Panc1 (cell line): ENCODE data around the gene NCS1.

ENCODE experiments used
- POLR2AphosphoS5 ChIP-seq: IDR thresholded peaks from 2 replicates; pipeline ENCODE4 v1.6.1; 2012; ENCODE audit warnings: mild to moderate bottlenecking, low read depth, low read length, moderate library complexity
- TF ChIP-seq, protein P1 (sequence below), 2 experiments: IDR thresholded peaks; 2 replicates each; pipeline ENCODE4 v1.6.1; 2011 to 2012; ENCODE audit warnings: low read depth in 2 of 2, control low read depth in 1 of 2, low read length in 1 of 2, mild to moderate bottlenecking in 1 of 2, moderate library complexity in 1 of 2; ENCODE audit not compliant: insufficient read depth in 1 of 2
- TF ChIP-seq, protein P2 (sequence below): fragments of 450-650 bp; IDR thresholded peaks from 2 replicates; pipeline ENCODE4 v1.5.1; 2017; ENCODE audit warnings: mild to moderate bottlenecking

- TF ChIP-seq, protein P1, sequence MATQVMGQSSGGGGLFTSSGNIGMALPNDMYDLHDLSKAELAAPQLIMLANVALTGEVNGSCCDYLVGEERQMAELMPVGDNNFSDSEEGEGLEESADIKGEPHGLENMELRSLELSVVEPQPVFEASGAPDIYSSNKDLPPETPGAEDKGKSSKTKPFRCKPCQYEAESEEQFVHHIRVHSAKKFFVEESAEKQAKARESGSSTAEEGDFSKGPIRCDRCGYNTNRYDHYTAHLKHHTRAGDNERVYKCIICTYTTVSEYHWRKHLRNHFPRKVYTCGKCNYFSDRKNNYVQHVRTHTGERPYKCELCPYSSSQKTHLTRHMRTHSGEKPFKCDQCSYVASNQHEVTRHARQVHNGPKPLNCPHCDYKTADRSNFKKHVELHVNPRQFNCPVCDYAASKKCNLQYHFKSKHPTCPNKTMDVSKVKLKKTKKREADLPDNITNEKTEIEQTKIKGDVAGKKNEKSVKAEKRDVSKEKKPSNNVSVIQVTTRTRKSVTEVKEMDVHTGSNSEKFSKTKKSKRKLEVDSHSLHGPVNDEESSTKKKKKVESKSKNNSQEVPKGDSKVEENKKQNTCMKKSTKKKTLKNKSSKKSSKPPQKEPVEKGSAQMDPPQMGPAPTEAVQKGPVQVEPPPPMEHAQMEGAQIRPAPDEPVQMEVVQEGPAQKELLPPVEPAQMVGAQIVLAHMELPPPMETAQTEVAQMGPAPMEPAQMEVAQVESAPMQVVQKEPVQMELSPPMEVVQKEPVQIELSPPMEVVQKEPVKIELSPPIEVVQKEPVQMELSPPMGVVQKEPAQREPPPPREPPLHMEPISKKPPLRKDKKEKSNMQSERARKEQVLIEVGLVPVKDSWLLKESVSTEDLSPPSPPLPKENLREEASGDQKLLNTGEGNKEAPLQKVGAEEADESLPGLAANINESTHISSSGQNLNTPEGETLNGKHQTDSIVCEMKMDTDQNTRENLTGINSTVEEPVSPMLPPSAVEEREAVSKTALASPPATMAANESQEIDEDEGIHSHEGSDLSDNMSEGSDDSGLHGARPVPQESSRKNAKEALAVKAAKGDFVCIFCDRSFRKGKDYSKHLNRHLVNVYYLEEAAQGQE (IDR thresholded peaks at IDR 0.05; ENCODE audit: insufficient read depth in 1 of 2, low read depth in 2 of 2, low read length in 1 of 2), result no peak
- TF ChIP-seq, protein P2, sequence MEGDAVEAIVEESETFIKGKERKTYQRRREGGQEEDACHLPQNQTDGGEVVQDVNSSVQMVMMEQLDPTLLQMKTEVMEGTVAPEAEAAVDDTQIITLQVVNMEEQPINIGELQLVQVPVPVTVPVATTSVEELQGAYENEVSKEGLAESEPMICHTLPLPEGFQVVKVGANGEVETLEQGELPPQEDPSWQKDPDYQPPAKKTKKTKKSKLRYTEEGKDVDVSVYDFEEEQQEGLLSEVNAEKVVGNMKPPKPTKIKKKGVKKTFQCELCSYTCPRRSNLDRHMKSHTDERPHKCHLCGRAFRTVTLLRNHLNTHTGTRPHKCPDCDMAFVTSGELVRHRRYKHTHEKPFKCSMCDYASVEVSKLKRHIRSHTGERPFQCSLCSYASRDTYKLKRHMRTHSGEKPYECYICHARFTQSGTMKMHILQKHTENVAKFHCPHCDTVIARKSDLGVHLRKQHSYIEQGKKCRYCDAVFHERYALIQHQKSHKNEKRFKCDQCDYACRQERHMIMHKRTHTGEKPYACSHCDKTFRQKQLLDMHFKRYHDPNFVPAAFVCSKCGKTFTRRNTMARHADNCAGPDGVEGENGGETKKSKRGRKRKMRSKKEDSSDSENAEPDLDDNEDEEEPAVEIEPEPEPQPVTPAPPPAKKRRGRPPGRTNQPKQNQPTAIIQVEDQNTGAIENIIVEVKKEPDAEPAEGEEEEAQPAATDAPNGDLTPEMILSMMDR, result no peak
- no peak for TF ChIP-seq POLR2AphosphoS5
Observed at GRCh38 chr9:130176760-130177159, 4.6 kb downstream of the NCS1 start.
